Panc1 (cell line): ENCODE data around the gene ARHGEF3.

ENCODE experiments used
- POLR2AphosphoS5 ChIP-seq: IDR thresholded peaks from 2 replicates; pipeline ENCODE4 v1.6.1; 2012; ENCODE audit warnings: mild to moderate bottlenecking, low read depth, low read length, moderate library complexity
- TF ChIP-seq, protein P1 (sequence below): fragments of 450-650 bp; IDR thresholded peaks from 2 replicates; pipeline ENCODE4 v1.5.1; 2017; ENCODE audit warnings: mild to moderate bottlenecking

DNA sequence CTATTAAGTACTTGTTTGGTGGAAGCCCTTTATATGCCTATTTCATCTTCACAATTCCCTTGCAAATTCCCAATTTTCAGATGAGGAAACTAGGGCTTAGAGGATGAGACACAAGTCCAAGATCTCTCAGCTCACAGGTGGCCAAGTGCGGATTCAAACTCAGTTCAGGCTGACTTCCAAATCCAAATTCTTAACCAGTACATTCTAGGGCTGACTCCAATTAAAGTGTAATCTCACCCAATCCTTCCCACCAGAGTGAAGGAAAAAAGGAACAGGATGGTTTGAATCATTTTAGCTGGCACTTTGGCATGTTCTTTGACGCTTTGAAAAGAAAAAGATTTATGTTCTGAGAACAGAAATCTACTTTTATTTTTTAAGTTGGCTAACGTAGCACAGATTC, 12.7 kb downstream of the ARHGEF3 start:
- TF ChIP-seq, protein P1, sequence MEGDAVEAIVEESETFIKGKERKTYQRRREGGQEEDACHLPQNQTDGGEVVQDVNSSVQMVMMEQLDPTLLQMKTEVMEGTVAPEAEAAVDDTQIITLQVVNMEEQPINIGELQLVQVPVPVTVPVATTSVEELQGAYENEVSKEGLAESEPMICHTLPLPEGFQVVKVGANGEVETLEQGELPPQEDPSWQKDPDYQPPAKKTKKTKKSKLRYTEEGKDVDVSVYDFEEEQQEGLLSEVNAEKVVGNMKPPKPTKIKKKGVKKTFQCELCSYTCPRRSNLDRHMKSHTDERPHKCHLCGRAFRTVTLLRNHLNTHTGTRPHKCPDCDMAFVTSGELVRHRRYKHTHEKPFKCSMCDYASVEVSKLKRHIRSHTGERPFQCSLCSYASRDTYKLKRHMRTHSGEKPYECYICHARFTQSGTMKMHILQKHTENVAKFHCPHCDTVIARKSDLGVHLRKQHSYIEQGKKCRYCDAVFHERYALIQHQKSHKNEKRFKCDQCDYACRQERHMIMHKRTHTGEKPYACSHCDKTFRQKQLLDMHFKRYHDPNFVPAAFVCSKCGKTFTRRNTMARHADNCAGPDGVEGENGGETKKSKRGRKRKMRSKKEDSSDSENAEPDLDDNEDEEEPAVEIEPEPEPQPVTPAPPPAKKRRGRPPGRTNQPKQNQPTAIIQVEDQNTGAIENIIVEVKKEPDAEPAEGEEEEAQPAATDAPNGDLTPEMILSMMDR, result no peak
- TF ChIP-seq POLR2AphosphoS5, result no peak
